ENCODE results near the gene TANC1. TPM values are rescaled to one million over a fixed set of nuclear protein-coding genes. Genes with fewer than 3 reads are reported as not detected.

Gene TANC1
- total and polyA plus RNA-seq, 3 donors from 2014 or later, result 8.6 to 19.3 (median 16.2) TPM

- no peak for DNase-seq
- WGBS, 2 donors, result 73% methylated on average over 2 of the region's 2 CpGs
- no peaks in the 10 kb centered on the region for H3K36me3 ChIP-seq (ENCODE audit: low read depth, missing control alignments)
- no peaks in the 10 kb centered on the region for H3K4me1 ChIP-seq
- intact Hi-C loops (cut with DNase I; ENCODE audit: low total_unique reads), result no loop called here
- no peaks in the 10 kb centered on the region for H3K27me3 ChIP-seq
- no peaks in the 10 kb centered on the region for H3K9me3 ChIP-seq
- no peak for TF ChIP-seq CTCF (IDR thresholded peaks at IDR 0.05)
- H3K27ac ChIP-seq, result no peak overlapping the region
- H3K4me3 ChIP-seq, result no peak overlapping the region
Observed at GRCh38 chr2:159073256-159073655, 104.8 kb downstream of the TANC1 start.

GRCh38 chr2:159074605-159075004 lies 106.2 kb downstream of the TANC1 start:
- no peaks in the 10 kb centered on the region for H3K27me3 ChIP-seq
- H3K36me3 ChIP-seq (ENCODE audit: low read depth, missing control alignments), result no peaks in the 10 kb centered on the region
- H3K9me3 ChIP-seq, result no peaks in the 10 kb centered on the region
- intact Hi-C loops (cut with DNase I; ENCODE audit: low total_unique reads), result no loop called here
- H3K27ac ChIP-seq, result no peak overlapping the region
- TF ChIP-seq POLR2A (IDR thresholded peaks at IDR 0.05) (no peak), CTCF (IDR thresholded peaks at IDR 0.05) (no peak)
- H3K4me3 ChIP-seq, result no peak overlapping the region
- WGBS, 2 donors, result 92 to 93% methylated on average over 7 of the region's 7 CpGs
- no peak for DNase-seq
- no peaks in the 10 kb centered on the region for H3K4me1 ChIP-seq

GRCh38 chr2:159075727-159076126 lies 107.3 kb downstream of the TANC1 start:
- Histone ChIP-seq H3K4me3 (no peak overlapping the region), H3K27ac (no peak overlapping the region), H3K27me3 (no peaks in the 10 kb centered on the region), H3K4me1 (no peaks in the 10 kb centered on the region), H3K36me3 (ENCODE audit: low read depth, missing control alignments) (no peaks in the 10 kb centered on the region), H3K9me3 (no peaks in the 10 kb centered on the region)
- TF ChIP-seq POLR2A (IDR thresholded peaks at IDR 0.05), result no peak
- TF ChIP-seq CTCF (IDR thresholded peaks at IDR 0.05), result no peak
- intact Hi-C loops (cut with DNase I; ENCODE audit: low total_unique reads), result no loop called here
- DNase-seq, result no peak
- WGBS, 2 donors, result 71 to 78% methylated on average over 1 of the region's 1 CpG

GRCh38 chr2:159076241-159076640 lies 107.8 kb downstream of the TANC1 start:
- DNase-seq, result no peak
- TF ChIP-seq POLR2A (IDR thresholded peaks at IDR 0.05), result no peak
- H3K4me3 ChIP-seq, result no peak overlapping the region
- H3K27me3 ChIP-seq, result no peaks in the 10 kb centered on the region
- no peaks in the 10 kb centered on the region for H3K9me3 ChIP-seq
- H3K27ac ChIP-seq, result no peak overlapping the region
- intact Hi-C loops (cut with DNase I; ENCODE audit: low total_unique reads), result no loop called here
- H3K36me3 ChIP-seq (ENCODE audit: low read depth, missing control alignments), result no peaks in the 10 kb centered on the region
- 70 to 78% methylated on average over 2 of the region's 2 CpGs for WGBS, 2 donors
- no peaks in the 10 kb centered on the region for H3K4me1 ChIP-seq

- H3K36me3 ChIP-seq (ENCODE audit: low read depth, missing control alignments), result no peaks in the 10 kb centered on the region
- H3K9me3 ChIP-seq, result no peaks in the 10 kb centered on the region
- intact Hi-C loops (cut with DNase I; ENCODE audit: low total_unique reads), result no loop called here
- no peaks in the 10 kb centered on the region for H3K27me3 ChIP-seq
- no peak overlapping the region for H3K27ac ChIP-seq
- no peak for DNase-seq
- no peak overlapping the region for H3K4me3 ChIP-seq
- no peak for TF ChIP-seq POLR2A (IDR thresholded peaks at IDR 0.05)
- no peak for TF ChIP-seq CTCF (IDR thresholded peaks at IDR 0.05)
- no peaks in the 10 kb centered on the region for H3K4me1 ChIP-seq
Observed at GRCh38 chr2:159077869-159078268, 109.4 kb downstream of the TANC1 start.

Data from testis (tissue), 3 donors.